ENCODE data around the gene ENAH.

DNA sequence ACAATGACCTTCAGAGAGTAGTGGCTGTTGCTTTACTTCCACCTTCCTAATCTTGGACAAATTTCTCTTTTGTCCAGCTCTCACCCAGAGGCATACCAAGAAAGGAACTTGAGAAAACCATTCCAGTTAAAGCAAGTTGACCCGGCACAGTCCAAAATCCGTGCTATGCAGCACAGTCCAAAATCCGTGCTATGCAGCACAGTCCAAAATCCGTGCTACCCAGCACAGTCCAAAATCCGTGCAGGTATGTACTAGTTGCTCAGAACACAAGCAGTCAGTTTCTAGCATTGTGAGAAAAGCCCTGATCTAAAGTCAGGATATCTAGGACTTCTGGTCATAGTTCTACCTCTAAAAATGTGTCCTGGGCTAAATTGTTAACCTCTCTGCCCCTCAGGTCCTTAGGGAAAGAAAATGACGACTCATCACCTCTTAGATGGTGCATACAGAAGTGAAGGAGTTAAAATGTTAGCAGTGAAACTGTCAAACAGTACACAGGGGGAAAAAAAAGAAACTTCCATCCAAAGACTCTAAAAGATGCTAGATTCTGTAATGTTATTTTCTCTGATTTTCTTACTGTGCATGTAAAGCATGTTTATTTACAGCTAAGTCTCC lies 40.3 kb upstream of the ENAH start:
- no peak for TF ChIP-seq CTCF (conservative IDR thresholded peaks at IDR 0.05; ENCODE audit: low read length)
- no peak for TF ChIP-seq EZH2phosphoT487 (IDR thresholded peaks at IDR 0.05; ENCODE audit: borderline replicate concordance)
